GM12891 (cell line): ENCODE data around the gene INPP4A.

ENCODE experiments used
- POLR2A ChIP-seq: IDR thresholded peaks from 2 replicates; pipeline ENCODE4 v1.6.1; 2011; ENCODE audit warnings: low read depth, low read length, control low read depth
- POU2F2 ChIP-seq: IDR thresholded peaks from 2 replicates; pipeline ENCODE4 v1.6.1; 2011; ENCODE audit warnings: low read depth, mild to moderate bottlenecking, control low read depth, low read length, moderate library complexity

DNA sequence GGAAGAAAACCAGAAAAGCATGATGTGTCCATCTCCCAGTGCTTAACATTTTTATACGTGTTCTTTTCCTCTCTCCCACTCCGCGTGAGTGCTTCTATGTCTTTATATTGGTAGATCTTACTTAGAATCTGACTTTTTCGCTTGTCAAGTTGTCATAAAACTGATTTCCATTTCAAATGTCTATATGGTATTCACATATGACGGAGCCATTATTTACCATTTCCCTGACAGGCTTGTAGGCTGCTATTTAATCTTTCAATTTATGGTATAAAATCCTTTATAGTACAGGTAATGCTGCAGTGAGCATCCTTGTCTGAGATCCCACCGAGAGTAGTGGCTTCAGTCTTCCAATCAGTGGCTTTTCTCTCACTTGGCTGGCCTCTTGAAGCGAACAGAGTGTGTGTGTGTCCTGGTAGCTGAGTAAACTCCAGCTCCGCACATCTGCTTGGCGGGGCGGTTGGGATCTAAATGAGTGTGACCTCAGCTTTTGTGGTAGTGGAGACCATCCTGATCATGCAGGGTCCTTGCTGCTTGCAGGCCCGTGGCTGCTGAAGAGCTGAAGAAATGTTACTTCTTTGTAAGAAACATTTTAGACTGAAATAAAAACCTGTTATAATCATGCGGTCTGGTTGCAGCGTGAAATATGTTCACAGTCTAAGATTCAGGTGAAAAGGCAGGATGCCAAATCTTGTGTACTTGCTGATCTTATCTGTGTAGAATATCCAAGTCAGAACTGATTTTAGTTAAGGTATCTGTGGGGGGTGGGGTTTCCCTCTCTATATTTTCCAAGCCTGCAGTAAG lies 40.2 kb downstream of the INPP4A start:
- TF ChIP-seq POU2F2 (no peak), POLR2A (no peak)
